ENCODE data around the gene KLF11.
"Not testable (repeated sequence)": the region's sequence is repeated elsewhere in the genome, so short reads cannot be mapped to it uniquely, and the experiment has no call there.

Gene KLF11

DNA sequence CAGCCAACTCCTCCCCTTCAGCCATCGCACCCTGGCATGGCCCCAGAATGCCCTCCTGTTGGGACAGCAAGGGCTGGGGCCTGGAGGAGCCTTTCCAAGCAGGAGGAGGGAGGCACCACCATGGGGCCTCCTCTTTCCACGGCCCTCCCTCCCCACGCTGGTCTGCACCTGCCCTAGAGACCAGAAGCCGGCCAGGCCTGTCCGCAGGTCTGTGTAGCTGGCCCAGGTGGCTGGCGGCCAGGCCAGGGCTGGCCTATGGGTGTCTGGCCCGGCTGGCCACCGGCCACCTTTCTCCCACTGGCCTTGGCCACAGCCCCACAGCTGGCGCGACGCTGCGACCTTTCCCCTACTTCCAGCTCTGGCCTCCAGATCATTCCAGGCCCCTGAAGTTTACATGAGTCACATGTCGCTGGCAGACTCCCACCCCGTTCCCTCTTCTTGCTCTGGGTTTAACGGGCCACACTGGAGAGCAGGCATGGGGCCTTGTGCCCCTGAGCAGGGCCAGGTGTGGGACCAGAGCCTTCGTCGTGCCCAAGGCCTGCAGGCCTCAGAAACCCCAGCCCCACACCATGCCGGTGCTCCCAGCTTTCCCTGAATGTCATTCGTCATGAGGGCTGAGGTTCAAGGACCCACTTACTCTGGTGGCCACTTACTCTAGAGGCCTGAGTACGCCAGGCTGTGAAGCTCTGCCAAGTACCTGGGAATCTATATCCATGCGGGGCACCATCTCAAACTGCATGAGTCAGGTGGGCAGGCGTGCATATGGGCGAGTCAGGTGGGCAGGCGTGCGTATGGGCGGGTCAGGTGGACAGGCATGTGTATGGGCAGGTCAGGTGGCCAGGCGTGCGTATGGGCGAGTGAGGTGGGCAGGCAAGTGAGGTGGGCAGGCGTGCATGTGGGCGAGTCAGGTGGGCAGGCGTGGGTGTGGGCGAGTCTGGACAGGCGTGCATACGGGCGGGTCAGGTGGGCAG, 33.3 kb upstream of the KLF11 start:
- DNase-seq, result no peak

DNA sequence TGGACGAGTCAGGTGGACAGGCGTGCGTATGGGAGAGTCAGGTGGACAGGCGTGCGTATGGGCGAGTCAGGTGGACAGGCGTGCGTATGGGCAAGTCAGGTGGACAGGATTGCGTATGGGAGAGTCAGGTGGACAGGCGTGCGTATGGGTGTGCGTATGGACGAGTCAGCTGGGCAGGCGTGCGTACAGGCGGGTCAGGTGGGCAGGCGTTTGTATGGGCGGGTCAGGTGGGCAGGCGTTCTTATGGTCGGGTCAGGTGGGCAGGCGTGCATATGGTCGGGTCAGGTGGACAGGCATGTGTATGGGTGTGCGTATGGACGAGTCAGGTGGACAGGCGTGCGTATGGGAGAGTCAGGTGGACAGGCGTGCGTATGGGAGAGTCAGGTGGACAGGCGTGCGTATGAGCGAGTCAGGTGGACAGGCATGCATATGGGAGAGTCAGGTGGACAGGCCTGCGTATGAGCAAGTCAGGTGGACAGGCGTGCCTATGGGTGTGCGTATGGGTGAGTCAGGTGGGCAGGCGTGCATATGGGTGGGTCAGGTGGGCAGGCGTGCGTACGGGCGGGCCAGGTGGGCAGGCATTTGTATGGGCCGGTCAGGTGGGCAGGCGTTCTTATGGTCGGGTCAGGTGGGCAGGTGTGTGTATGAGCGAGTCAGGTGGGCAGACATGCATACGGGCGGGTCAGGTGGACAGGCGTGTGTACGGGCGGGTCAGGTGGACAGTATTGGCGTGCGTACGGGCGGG, 32.3 kb upstream of the KLF11 start:
- DNase-seq, result not testable (repeated sequence)

DNA sequence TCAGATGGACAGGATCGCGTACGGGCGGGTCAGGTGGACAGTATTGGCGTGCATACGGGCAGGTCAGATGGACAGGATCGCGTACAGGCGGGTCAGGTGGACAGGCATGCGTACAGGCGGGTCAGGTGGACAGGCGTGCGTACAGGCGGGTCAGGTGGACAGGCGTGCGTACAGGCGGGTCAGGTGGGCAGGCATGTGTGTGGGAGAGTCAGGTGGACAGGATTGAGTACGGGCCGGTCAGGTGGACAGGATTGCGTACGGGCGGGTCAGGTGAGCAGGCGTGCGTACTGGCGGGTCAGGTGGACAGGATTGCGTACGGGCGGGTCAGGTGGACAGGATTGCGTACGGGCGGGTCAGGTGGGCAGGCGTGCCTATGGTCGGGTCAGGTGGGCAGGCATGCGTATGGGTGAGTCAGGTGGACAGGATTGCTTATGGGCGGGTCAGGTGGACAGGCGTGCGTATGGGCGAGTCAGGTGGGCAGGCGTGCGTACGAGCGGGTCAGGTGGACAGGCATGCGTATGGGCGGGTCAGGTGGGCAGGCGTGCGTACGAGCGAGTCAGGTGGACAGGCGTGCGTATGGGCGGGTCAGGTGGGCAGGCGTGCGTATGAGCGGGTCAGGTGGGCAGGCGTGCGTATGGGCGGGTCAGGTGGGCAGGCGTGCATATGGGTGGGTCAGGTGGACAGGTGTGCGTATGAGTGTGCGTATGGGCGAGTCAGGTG, 31.6 kb upstream of the KLF11 start:
- DNase-seq, result not testable (repeated sequence)

DNA sequence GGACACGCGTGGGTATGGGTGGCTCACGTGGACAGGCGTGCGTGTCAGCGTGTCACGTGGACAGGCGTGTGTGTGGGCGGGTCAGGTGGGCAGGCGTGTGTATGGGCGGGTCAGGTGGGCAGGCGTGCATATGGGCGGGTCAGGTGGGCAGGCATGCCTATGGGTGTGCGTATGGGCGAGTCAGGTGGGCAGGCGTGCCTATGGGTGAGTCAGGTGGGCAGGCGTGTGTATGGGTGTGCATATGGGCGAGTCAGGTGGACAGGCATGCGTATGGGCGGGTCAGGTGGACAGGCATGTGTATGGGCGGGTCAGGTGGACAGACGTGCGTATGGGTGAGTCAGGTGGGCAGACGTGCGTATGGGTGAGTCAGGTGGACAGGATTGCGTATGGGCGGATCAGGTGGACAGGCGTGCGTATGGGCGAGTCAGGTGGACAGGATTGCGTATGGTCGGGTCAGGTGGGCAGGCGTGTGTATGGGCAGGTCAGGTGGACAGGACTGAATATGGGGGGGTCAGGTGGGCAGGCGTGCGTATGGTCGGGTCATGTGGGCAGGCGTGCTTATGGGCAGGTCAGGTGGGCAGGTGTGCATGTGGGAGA, 30.9 kb upstream of the KLF11 start:
- DNase-seq, result not testable (repeated sequence)

DNA sequence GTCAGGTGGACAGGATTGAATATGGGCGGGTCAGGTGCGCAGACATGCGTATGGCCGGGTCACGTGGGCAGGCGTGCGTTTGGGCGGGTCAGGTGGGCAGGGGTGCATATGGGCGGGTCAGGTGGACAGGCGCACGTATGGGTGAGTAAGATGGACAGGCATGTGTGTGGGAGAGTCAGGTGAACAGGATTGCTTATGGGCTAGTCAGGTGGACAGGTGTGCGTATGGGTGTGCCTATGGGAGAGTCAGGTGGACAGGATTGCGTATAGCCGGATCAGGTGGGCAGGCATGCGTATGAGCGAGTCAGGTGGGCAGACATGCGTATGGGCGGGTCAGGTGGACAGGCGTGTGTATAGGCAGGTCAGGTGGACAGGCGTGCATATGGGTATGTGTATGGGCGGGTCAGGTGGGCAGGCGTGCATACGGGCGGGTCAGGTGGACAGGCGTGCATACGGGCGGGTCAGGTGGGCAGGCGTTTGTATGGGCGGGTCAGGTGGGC, 30.3 kb upstream of the KLF11 start:
- no peak for DNase-seq

DNA sequence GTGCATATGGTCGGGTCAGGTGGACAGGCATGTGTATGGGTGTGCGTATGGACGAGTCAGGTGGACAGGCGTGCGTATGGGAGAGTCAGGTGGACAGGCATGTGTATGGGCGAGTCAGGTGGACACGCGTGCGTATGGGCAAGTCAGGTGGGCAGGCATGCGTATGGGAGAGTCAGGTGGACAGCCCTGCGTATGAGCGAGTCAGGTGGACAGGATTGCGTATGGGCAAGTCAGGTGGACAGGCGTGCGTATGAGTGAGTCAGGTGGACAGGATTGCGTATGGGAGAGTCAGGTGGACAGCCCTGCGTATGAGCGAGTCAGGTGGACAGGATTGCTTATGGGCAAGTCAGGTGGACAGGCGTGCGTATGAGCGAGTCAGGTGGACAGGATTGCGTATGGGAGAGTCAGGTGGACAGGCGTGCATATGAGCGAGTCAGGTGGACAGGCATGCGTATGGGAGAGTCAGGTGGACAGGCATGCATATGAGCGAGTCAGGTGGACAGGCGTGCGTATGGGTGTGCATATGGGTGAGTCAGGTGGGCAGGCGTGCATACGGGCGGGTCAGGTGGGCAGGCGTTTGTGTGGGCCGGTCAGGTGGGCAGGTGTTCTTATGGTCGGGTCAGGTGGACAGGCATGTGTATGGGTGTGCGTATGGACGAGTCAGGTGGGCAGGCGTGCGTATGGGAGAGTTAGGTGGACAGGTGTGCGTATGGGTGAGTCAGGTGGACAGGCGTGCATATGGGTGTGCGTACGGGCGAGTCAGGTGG, 29.5 kb upstream of the KLF11 start:
- not testable (repeated sequence) for DNase-seq

DNA sequence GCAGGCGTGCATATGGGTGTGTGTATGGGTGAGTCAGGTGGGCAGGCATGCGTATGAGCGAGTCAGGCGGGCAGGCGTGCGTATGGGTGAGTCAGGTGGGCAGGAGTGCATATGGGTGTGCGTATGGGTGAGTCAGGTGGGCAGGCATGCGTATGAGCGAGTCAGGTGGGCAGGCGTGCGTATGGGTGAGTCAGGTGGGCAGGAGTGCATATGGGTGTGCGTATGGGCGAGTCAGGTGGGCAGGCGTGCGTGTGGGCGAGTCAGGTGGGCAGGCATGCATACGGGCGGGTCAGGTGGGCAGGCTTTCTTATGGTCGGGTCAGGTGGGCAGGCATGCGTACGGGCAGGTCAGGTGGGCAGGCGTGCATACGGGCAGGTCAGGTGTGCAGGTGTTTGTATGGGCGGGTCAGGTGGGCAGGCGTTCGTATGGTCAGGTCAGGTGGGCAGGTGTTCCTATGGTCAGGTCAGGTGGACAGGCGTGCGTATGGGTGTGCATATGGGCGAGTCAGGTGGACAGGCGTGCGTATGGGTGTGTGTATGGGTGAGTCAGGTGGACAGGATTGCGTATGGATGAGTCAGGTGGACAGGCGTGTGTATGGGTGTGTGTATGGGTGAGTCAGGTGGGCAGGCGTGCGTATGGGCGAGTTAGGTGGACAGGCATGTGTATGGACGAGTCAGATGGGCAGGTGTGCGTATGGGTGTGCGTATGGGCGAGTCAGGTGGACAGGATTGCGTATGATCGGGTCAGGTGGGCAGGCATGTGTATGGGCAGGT, 28.7 kb upstream of the KLF11 start:
- no peak for DNase-seq

DNA sequence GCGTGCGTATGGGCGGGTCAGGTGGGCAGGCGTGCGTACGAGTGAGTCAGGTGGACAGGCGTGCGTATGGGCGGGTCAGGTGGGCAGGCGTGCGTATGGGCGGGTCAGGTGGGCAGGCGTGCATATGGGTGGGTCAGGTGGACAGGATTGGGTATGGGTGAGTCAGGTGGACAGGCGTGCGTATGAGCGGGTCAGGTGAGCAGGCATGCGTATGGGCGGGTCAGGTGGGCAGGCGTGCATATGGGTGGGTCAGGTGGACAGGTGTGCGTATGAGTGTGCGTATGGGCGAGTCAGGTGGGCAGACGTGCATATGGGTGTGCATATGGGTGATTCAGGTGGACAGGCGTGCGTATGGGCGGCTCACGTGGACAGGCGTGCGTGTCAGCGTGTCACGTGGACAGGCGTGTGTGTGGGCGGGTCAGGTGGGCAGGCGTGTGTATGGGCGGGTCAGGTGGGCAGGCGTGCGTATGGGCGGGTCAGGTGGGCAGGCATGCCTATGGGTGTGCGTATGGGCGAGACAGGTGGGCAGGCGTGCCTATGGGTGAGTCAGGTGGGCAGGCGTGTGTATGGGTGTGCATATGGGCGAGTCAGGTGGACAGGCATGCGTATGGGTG, 27.9 kb upstream of the KLF11 start:
- not testable (repeated sequence) for DNase-seq

DNA sequence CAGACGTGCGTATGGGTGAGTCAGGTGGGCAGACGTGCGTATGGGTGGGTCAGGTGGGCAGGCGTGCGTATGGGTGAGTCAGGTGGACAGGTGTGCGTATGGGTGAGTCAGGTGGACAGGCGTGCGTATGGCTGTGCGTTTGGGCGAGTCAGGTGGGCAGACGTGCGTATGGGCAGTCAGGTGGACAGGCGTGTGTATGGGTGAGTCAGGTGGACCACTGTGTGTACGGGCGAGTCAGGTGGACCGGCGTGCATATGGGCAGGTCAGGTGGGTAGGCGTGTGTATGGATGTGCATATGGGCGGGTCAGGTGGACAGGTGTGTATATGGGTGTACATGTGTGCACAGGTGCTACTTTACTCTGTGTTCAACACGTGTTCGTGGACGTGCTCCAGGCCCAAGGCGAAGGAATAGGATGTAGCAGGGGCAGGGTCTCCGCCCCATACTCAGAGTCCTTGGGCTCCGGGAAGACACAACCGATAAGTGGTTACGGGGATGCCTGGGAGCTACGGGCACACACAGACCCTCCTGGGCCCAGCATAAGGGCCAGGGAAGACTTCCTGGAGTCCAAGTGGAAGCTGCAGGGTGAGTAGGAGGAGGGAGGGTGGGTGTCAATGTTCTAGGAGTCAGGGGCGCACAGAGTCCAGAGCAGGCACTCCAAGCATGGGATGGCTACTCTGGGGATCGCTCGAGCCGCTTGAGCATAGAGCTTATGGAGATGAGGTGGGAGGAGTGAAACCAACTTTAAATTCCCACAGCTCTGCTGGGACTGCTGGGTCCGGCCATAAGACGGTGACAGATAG, 27.1 kb upstream of the KLF11 start:
- no peak for DNase-seq

DNA sequence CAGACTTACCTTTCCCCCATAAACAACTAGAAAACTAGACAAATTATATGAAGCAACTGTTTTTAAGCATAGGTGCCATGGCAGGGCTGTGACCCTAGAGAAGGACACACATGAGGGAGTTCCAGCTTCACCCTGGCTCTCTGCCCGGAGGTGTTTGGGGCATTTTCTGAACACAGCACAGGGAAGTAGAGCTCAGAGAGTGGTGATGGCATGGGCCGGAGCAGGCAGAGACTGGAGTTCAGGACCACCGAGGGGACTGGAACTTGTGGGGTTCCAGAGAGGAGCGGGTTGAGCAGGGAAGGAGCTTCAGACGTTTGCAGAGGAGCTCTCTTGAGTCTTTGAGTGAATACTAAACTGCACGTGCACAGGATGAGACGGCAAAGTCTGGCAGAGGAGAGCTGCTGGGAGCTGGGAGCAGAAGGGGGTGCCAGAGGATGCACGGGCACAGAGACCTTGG, 26.5 kb upstream of the KLF11 start:
- DNase-seq, result no peak

DNA sequence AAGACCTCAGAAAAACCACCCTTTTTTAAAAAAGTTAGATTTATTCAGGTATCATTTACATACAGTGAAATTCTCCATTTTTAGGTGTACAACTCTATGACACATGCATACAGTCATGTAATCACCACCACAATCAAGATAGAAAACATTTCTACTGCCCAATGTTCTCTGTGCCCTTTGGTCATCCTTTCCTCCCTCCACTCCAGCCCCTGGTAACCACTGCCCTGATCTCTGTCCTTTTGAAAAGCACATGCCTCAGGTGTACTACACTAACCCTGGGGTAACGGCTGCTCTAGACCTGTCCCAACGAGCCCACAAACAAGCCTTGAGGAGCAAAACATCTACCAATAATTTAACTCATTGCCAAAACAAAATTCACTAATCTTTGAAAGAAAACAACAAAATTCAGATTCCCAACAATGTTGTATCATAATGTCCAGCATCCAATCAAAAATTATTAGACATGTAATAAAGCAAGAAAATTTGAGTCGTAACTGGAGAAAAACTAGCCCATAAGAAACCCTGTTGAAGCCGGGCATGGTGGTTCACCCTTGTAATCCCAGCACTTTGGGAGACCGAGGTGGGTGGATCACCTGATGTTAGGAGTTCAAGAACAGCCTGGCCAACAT, 25.9 kb upstream of the KLF11 start:
- no peak for DNase-seq

DNA sequence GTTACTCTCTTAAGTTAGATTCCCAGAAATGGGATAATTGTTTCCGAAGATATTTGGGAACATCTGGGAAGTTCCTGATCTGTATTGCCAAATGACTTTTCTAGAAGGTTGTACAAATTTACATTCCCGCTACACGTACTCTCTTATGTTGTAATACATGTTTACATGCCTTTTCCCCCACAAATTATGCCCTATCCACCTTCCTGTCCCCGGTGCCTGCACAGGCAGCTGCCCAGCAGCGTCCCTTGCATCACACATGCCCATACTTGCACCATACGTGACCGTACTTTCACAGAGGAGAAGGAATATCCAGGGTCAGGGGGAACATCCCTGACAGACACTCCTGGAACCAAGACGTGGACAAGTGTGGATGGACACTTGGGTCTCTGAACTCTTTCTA, 24.2 kb upstream of the KLF11 start:
- DNase-seq, result no peak

DNA sequence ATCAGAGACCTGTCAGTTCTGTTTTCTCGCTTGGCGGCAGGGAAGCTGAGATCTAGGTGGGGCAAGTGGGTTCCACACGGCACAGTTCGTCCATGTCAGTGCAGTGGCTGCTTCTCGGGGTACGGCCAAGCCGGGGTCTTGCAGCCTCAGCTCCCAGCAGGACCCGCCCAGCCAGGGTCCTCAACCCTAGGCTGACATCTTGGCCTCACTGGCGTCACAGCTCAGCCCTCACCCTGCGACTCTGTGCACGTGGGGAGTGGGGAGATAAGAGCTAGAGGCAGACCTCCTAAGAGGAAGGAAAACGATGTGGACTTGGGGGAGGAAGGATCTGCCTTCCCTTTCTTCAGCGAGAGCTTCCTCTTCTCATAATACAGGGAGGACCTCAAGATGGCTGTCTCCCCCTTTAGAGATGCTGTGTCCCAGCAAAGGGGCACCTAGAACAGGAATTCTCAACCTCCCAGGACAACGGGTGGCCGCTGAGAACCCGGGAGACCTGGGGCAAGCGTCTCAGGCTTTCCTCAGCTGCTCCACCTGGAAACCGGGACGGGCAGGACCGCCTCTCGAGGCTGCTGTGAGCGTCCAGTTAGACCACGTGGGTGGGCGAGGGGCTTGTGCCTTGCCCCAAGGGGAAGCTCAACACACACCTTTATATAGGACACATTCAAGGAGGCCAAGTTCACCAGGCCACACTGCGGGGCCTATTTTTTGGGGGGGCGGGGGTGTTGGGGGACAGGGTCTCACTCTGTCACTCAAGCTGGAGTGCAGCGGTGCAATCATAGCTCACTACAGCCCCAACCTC, 23.5 kb upstream of the KLF11 start:
- no peak for DNase-seq

DNA sequence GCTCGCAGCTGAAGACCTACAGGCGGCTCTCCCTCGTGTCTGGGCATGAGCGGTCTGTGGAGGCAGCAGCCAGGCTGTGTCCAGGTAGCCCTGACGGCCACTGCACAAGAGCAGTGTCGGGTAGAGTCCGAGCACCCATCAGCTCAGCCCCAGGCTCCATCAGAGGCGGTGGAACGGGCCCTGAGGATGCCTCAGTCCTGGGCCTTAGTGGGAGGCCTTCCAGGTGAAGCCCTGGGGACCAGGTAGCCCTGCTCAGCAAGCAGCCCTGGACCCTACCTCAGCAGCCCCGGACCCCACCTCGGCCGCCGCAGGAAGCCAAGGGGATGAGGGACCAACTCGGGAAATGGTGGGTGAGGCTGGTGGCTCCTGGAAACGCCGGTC, 21.3 kb upstream of the KLF11 start:
- no peak for DNase-seq

DNA sequence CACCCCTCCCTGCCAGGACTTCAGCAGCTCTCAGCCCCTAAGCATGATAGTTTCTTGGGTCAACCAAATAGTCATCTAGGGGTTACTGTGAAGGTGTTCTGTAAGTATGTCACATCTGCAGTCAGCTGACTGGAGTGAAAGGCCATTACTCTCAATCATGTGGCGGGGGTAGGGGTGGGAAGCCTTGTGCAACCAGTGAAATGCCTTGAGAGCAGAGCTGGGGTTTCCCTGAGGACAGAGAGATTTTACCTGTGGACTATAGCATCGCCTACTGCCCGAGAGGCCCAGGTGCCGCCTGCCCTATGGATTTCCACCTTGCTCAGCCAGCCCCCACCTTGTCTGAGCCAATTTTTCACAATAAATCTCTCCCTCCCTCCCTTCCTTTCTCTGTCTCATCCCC, 20.9 kb upstream of the KLF11 start:
- DNase-seq, result no peak

DNA sequence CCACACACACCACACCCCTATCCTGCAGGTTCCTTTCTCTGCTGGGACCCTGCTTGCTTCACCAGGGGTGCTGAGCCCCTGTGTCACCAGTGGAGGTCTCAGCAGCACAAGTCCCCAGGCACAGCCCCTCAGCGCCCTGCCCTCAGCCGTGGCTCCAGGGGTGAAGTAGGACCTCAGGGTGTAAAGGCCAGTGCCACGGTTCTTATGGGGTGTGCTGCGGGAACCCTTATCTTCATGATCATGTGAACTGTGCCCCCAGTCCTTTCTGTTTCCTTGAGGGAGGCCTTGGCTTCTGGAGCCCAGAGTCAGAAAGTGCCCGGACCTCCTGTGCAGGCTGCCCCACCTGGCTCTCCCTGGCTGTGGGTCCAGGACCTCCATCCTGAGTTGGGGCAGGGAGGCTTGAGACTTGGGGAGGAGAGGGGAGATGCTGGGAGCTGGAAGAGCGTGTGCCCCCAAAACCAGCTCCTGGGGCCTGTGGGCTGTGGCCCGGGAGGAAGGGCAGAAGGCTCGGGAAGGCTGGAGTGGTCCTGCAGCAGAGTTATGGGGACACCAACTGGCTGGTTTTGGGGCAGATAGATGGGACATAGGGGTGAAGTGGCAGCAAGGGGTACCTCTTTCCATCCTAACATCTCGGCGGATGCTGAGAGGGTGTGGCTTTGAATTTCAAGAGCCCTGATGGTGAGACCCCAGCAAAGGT, 20.2 kb upstream of the KLF11 start:
- no peak for DNase-seq

DNA sequence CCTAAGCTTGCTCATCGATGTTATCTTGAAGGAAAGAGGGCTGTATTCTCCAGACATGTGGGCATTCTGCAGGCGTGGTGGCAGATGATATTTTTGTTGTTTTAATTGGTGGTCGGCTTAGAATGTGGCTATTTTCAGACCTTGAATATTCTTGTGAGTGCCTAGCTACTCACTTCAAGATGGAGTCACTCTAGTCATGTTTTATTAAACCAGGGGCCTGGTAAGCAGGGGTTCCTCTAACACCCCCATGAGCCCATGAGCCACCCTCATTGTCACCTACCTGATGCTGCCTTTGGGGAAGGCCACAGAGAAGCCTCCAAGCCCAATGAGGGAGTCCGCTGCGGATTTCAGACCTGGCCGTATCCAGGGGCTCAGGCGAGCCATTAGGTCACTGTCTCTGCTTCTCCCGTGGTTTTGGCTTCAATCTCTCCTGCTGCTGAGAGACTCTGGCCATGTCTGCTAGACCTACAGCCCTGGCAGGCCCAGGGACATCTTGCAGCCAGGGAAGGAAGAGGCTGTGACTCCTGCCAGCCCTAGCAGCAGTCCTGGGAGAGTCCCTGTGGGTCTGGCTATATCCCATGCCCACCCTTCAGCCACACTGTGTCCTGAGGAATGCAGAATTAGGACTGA, 16.3 kb upstream of the KLF11 start:
- DNase-seq, result no peak
